ENCODE results near the gene NONO. TPM values are rescaled to one million over a fixed set of nuclear protein-coding genes. Genes with fewer than 3 reads are reported as not detected.

The NONO gene
- total RNA-seq, 1 experiment from 2014 or later = 705 TPM

DNA sequence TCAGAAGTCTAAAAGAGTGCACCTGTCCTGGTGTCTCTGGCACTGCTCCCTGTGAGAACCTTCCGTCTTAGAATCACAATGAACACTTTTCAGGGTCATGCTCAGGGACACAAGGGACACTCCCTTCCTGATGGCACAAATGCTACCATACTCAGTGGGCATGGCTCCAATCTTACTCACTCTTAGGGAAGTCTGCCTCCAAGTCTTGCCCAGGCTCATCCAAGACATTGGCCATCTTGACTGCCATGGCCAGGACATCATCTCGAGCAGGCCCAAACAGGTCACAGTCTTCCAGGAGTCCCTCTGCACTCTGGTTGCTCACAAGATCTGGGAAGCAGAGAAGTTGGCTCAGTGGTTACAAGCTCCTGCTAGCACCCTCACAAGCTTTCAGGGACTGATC is 38.3 kb upstream of the NONO start:
- ChIA-PET CTCF (no interaction called here), POLR2A (ENCODE audit: low non-redundant PET) (no interaction called here)
- Histone ChIP-seq H3K27ac (ENCODE audit: low read depth, low read length, poor library complexity, severe bottlenecking) (no peak overlapping the region), H3K27me3 (replicated peaks; ENCODE audit: insufficient read depth, low read depth, low read length, poor library complexity) (no peaks in the 10 kb centered on the region), H3K4me1 (ENCODE audit: insufficient read depth, low read length, poor library complexity, severe bottlenecking) (no peaks in the 10 kb centered on the region), H3K9me3 (ENCODE audit: low read depth, low read length, poor library complexity, severe bottlenecking) (no peaks in the 10 kb centered on the region), H3K4me3 (ENCODE audit: low read depth, low read length, poor library complexity, severe bottlenecking) (no peak overlapping the region), H3K36me3 (ENCODE audit: insufficient read depth, low read length, poor library complexity, severe bottlenecking) (peaks cover 67% of the 10 kb centered on the region)
- TF ChIP-seq, protein P1, sequence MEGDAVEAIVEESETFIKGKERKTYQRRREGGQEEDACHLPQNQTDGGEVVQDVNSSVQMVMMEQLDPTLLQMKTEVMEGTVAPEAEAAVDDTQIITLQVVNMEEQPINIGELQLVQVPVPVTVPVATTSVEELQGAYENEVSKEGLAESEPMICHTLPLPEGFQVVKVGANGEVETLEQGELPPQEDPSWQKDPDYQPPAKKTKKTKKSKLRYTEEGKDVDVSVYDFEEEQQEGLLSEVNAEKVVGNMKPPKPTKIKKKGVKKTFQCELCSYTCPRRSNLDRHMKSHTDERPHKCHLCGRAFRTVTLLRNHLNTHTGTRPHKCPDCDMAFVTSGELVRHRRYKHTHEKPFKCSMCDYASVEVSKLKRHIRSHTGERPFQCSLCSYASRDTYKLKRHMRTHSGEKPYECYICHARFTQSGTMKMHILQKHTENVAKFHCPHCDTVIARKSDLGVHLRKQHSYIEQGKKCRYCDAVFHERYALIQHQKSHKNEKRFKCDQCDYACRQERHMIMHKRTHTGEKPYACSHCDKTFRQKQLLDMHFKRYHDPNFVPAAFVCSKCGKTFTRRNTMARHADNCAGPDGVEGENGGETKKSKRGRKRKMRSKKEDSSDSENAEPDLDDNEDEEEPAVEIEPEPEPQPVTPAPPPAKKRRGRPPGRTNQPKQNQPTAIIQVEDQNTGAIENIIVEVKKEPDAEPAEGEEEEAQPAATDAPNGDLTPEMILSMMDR (conservative IDR thresholded peaks at IDR 0.05; ENCODE audit: low read depth, low read length) = no peak
- TF ChIP-seq EZH2 (IDR thresholded peaks at IDR 0.05; ENCODE audit: borderline replicate concordance, low read depth, low read length, poor library complexity, severe bottlenecking) = no peak
- DNase-seq (ENCODE audit: low spot score) = no peak
- intact Hi-C loops (cut with micrococcal nuclease; ENCODE audit: unreplicated experiment) = no loop called here
- BruUV-seq (replicated peaks) = no TSS peak

DNA sequence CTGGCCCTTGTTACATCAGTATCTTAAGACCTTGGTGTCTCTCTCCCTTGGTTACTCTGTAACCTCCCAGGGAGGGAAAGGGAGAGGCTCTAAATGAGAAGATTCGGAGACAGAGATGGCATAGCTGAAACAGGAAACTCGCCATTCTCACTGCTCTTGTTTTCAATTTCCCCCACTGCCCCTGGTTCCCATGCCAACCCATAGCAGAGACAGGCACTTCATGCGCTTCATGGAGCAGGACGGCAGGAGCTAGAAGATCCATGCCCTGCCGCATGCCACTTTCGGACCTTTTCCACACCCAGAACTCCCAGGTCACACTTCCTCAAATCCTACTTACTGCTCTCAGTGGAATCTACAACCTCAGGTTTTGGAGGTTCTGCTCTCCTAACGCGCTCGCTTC is 32.6 kb upstream of the NONO start:
- TF ChIP-seq EZH2 (IDR thresholded peaks at IDR 0.05; ENCODE audit: borderline replicate concordance, low read depth, low read length, poor library complexity, severe bottlenecking) = no peak
- TF ChIP-seq, protein P1 (conservative IDR thresholded peaks at IDR 0.05; ENCODE audit: low read depth, low read length) = no peak
- no TSS peak for BruUV-seq (replicated peaks)
- Histone ChIP-seq H3K9me3 (ENCODE audit: low read depth, low read length, poor library complexity, severe bottlenecking) (no peaks in the 10 kb centered on the region), H3K27ac (ENCODE audit: low read depth, low read length, poor library complexity, severe bottlenecking) (no peak overlapping the region), H3K4me1 (ENCODE audit: insufficient read depth, low read length, poor library complexity, severe bottlenecking) (peaks cover 14% of the 10 kb centered on the region), H3K4me3 (ENCODE audit: low read depth, low read length, poor library complexity, severe bottlenecking) (no peak overlapping the region), H3K27me3 (replicated peaks; ENCODE audit: insufficient read depth, low read depth, low read length, poor library complexity) (no peaks in the 10 kb centered on the region), H3K36me3 (ENCODE audit: insufficient read depth, low read length, poor library complexity, severe bottlenecking) (peaks cover 29% of the 10 kb centered on the region)
- ChIA-PET POLR2A (ENCODE audit: low non-redundant PET) (no interaction called here), CTCF (no interaction called here)
- no peak for DNase-seq (ENCODE audit: low spot score)
- intact Hi-C loops (cut with micrococcal nuclease; ENCODE audit: unreplicated experiment) = loop anchor here (5.0 kb wide), 1 partner anchor 116 kb away; the partner anchor contains the start of gene TAF1

DNA sequence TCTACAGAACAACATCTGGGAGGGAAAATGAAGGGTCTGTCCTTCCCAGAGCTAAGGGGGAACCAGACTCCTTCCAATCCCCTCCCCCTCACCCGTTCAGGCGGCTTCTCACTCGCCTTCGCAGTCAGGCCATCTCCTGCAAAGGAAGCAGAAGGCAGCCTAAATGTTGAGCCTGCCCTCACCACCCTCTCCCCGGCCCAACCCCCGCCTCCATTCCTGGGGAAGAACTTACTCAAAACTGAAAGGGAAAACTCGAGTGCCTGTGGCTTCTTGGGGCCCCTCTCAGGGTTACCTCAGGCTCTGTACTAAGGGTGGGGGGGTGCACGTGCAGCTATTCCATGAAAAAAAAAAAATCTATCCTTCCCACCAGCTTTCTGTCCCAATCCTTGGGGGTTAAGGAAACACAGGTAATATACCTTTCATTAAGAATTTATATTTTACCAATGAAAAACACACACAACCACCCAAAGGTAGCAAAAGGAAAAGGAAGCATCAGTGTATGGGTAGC is 31.9 kb upstream of the NONO start:
- H3K9me3 ChIP-seq (ENCODE audit: low read depth, low read length, poor library complexity, severe bottlenecking) = no peaks in the 10 kb centered on the region
- DNase-seq (ENCODE audit: low spot score) = no peak
- TF ChIP-seq EZH2 (IDR thresholded peaks at IDR 0.05; ENCODE audit: borderline replicate concordance, low read depth, low read length, poor library complexity, severe bottlenecking) = no peak
- TF ChIP-seq, protein P1 (conservative IDR thresholded peaks at IDR 0.05; ENCODE audit: low read depth, low read length) = no peak
- POLR2A ChIA-PET (ENCODE audit: low non-redundant PET) = interaction anchor here (0.7 kb wide), 1 partner anchor 133 kb away, joined by 3 read pairs; no protein-coding TSS in a partner anchor
- H3K4me3 ChIP-seq (ENCODE audit: low read depth, low read length, poor library complexity, severe bottlenecking) = no peak overlapping the region
- CTCF ChIA-PET = no interaction called here
- H3K27ac ChIP-seq (ENCODE audit: low read depth, low read length, poor library complexity, severe bottlenecking) = no peak overlapping the region
- no peaks in the 10 kb centered on the region for H3K27me3 ChIP-seq (replicated peaks; ENCODE audit: insufficient read depth, low read depth, low read length, poor library complexity)
- intact Hi-C loops (cut with micrococcal nuclease; ENCODE audit: unreplicated experiment) = loop anchor here (5.0 kb wide), 1 partner anchor 116 kb away; the partner anchor contains the start of gene TAF1
- BruUV-seq (replicated peaks) = no TSS peak
- H3K36me3 ChIP-seq (ENCODE audit: insufficient read depth, low read length, poor library complexity, severe bottlenecking) = peaks cover 26% of the 10 kb centered on the region
- H3K4me1 ChIP-seq (ENCODE audit: insufficient read depth, low read length, poor library complexity, severe bottlenecking) = peaks cover 14% of the 10 kb centered on the region

Data from A673 (cell line).